Heart left ventricle (tissue), 16 donors: ENCODE results near the gene VDAC1. TPM values are rescaled to one million over a fixed set of nuclear protein-coding genes. Genes with fewer than 3 reads are reported as not detected.

Experiments used
- ATAC-seq, 4 donors: fragments of 200-7000 bp; cut with Tn5 transposase; one replicate each; pipeline ENCODE4 v1.9.1; 2020 to 2022; ENCODE audit warnings: moderate library complexity in 4 of 4, mild to moderate bottlenecking in 3 of 4, moderate number of reproducible peaks in 1 of 4
- DNase-seq, 5 donors: peaks; one replicate each; pipeline ENCODE4 v3.0.0-alpha.2; 2020
- H3K27ac ChIP-seq, 12 donors: fragments of 200-600 bp; sonication (generic) in 4 of 12; one replicate each; pipeline versions ENCODE4 v1.5.0 to v1.8.0; 2016 to 2022; ENCODE audit warnings: mild to moderate bottlenecking in 2 of 12
- H3K27me3 ChIP-seq, 9 donors: fragments of 200-600 bp; sonication (generic) in 2 of 9; one replicate each; pipeline versions ENCODE4 v1.5.1 to v1.8.0; 2016 to 2022; ENCODE audit warnings: mild to moderate bottlenecking in 3 of 9
- H3K36me3 ChIP-seq, 9 donors: fragments of 200-600 bp; sonication (generic) in 2 of 9; one replicate each; pipeline versions ENCODE4 v1.5.0 to v1.8.0; 2018 to 2022; ENCODE audit warnings: mild to moderate bottlenecking in 2 of 9
- H3K4me1 ChIP-seq, 12 donors: fragments of 200-600 bp; sonication (generic) in 4 of 12; one replicate each; pipeline versions ENCODE4 v1.5.0 to v1.8.0; 2016 to 2022; ENCODE audit warnings: mild to moderate bottlenecking in 3 of 12
- H3K4me3 ChIP-seq, 12 donors: fragments of 200-600 bp; sonication (generic) in 4 of 12; one replicate each; pipeline versions ENCODE4 v1.5.0 to v1.8.0; 2017 to 2022; ENCODE audit warnings: mild to moderate bottlenecking in 9 of 12, moderate library complexity in 4 of 12
- H3K9me3 ChIP-seq, 12 donors: fragments of 200-600 bp; sonication (generic) in 4 of 12; one replicate each; pipeline versions ENCODE4 v1.5.0 to v1.8.0; 2016 to 2022; ENCODE audit warnings: mild to moderate bottlenecking in 1 of 12
- CTCF ChIP-seq, 12 donors: fragments of 200-600 bp; sonication (generic) in 4 of 12; IDR thresholded peaks; one replicate each; pipeline versions ENCODE4 v1.5.0 to v1.8.0; 2018 to 2022; ENCODE audit warnings: antibody characterized with exemption in 12 of 12, mild to moderate bottlenecking in 5 of 12
- POLR2A ChIP-seq, 2 donors: fragments of 450-650 bp; IDR thresholded peaks; one replicate each; pipeline ENCODE4 v1.6.1; 2017; ENCODE audit warnings: antibody characterized with exemption in 2 of 2, mild to moderate bottlenecking in 2 of 2, moderate library complexity in 2 of 2
- WGBS, 4 donors: extraction: QIAGEN DNeasy Blood & Tissue Kit in 2 of 4; methylation state at CpG; one replicate each; pipeline versions ENCODE4 v1.1.5 to v1.1.7; 2013 to 2018; 5-methylcytosine and 5-hydroxymethylcytosine counted together
- intact Hi-C, 10 donors: fragments of 100-400 bp; cut with DNase I; formaldehyde crosslinking; loops; one replicate each; pipeline versions ENCODE4 v1.11.1 to v1.14.2; 2022
- polyA plus RNA-seq, 2 donors: library from polyadenylated mRNA; stranded (reverse); fragments of 200-250 nt; gene quantifications; one replicate each; pipeline ENCODE4 v1.2.3, GENCODE V29; 2013
- total RNA-seq, 9 donors: library from RNA; depleted of rRNA in 2 of 9; stranded (reverse); fragments of >200 nt in 2 of 9; fragmentation: NEBNext Ultra II Directional in 3 of 9; extraction: Animal tissue kit (Norgen Biotek cat#: 25700) in 3 of 9; gene quantifications; one replicate each; pipeline versions ENCODE4 v1.1.0 to v1.2.4, GENCODE V29; 2016 to 2023
- donor health status: ischemic (EF 13 %, LVEDD 7.1; RV severe dilation, severe dysfunction).
- donor health status: healthy with polysubstance abuse.
- donor health status: DM: no; HTN: yes; CAD: no.
- donor health status: DM: no; HTN: no; CAD: no.
- donor health status: ischemic (EF 25% LVEDD 6.9; RV normal size, moderate dysfunction).
- donor health status: ischemic (EF 25% LVEDD 5.7; RV mildly dilated, moderate dysfunction).
- donor health status: healthy.
- donor health status: DM: yes; HTN: yes; CAD: no.
- donor health status: ischemic (EF 35%, LVEDD 5.7; RV mildly dilated, moderate dysfunction).
- donor health status: nonischemic (EF 11% LVEDD 7.7; RV severe dilation, severe dysfunction).
- donor health status: DM: yes; HTN: yes; CAD: no.
- donor health status: PGD.
- donor health status: ischemic (EF 29% LVEDD 5.4; RV normal size, mild dysfunction).
- donor health status: nonischemic (EF 23%, LVEDD 6.1; RV moderate dilation, normal function).

The VDAC1 gene
- total and polyA plus RNA-seq, 11 donors = 379 to 596 (median 442) TPM

DNA sequence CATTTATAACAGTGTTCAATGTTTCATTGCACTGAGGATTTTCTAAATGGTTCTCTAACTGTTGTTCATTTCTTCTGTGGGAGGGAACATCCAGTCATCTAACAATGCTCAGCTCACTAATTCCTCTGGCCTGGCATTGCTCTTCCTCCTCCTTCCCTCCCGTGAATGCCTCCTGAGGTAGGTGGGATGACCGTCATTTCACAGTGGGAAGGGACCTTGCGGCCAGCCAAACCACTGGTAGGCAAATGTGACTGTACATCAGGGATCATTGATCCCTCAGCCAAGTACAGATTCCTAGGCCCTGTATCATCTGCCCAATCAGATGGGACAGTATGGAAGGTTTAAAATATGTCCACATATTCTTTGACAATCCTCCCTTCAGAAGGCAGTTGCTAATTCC, 23.7 kb upstream of the VDAC1 start:
- Histone ChIP-seq H3K27me3 (peaks cover 0 to 3% (median 0%) of the 10 kb centered on the region in 9 donors), H3K4me3 (no peak overlapping the region), H3K9me3 (no peaks in the 10 kb centered on the region), H3K27ac (no peak overlapping the region), H3K4me1 (no peaks in the 10 kb centered on the region), H3K36me3 (no peaks in the 10 kb centered on the region)
- DNase-seq (no peak), ATAC-seq (no peak)
- intact Hi-C loops = no loop called here
- TF ChIP-seq POLR2A (IDR thresholded peaks at IDR 0.05) (no peak), CTCF (IDR thresholded peaks at IDR 0.05) (no peak)
- WGBS, 4 donors = 93 to 98% (median 95%) methylated on average over 3 of the region's 3 CpGs

DNA sequence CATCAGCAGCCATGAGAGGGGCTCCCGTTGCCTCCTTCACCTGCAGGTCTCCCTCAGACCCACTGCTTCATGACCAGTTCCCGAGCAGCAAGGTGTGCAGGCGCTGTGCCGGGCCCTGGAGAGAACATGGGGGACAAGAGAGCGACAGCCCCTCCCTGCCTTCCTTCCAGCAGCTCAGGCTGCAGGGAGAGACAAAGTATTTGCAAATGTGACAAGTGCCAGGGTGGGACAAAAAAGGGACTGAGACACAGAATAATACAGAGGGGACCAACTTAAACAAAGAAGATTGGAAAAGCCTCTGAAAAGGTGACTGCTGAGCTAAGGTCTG, 22.5 kb upstream of the VDAC1 start:
- WGBS, 4 donors = 89 to 93% (median 91%) methylated on average over 5 of the region's 5 CpGs

DNA sequence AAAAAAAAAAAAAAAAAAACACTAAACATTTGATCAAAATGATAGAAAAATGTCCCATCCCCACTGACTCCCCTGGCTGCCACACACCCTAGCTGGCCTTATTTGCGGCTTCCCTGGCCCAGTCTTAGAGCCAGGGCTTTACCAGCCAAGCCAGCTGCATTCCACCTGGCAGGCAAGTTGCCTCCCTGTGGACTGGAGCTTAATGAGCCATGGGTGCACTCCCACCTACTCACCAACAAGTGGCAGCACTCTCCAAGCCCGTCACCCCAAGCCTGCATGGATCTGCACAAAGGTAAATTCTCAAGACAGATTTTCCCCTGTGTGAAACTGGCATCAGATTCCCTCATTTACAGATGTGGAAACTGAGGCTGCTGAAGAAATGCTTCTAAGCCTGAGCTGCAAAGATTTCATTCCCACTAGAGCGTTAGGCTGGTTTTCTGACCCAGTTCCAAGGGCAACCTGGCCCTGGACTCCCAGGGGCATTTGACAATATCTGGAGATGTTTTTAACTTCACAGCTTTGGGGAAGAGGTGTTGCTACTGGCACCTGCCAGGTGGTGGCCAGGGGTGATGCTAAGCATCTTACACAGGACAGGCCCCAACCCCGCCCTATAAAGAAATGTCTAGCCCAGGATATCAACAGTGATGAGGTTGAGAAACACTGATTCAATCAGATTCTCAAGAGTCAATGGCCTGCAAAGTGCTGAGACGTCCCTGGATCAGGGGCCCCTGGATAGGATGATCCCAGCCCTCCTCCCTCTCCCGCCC, 21.9 kb upstream of the VDAC1 start:
- H3K36me3 ChIP-seq = no peaks in the 10 kb centered on the region
- intact Hi-C loops = no loop called here
- H3K27ac ChIP-seq = no peak overlapping the region
- H3K4me1 ChIP-seq = peaks cover 0 to 4% (median 0%) of the 10 kb centered on the region in 12 donors
- DNase-seq (peak in 2 of 5 donors; percentile 55 to 62), ATAC-seq (peak in 3 of 4 donors; percentile 45 to 63 (median 55))
- WGBS, 4 donors = 66 to 69% (median 67%) methylated on average over 6 of the region's 6 CpGs
- no peak overlapping the region for H3K4me3 ChIP-seq
- peaks cover 0 to 3% (median 0%) of the 10 kb centered on the region in 9 donors for H3K27me3 ChIP-seq
- no peak for TF ChIP-seq POLR2A (IDR thresholded peaks at IDR 0.05)
- peak; percentile 17 to 51 (median 30) for TF ChIP-seq CTCF (IDR thresholded peaks at IDR 0.05)
- no peaks in the 10 kb centered on the region for H3K9me3 ChIP-seq

More for the DNA sequence above, 22.5 kb upstream of the VDAC1 start:
- ATAC-seq = no peak
- TF ChIP-seq POLR2A (IDR thresholded peaks at IDR 0.05) (no peak), CTCF (IDR thresholded peaks at IDR 0.05) (no peak)
- Histone ChIP-seq H3K9me3 (no peaks in the 10 kb centered on the region), H3K36me3 (no peaks in the 10 kb centered on the region), H3K4me1 (no peaks in the 10 kb centered on the region), H3K4me3 (no peak overlapping the region), H3K27ac (no peak overlapping the region), H3K27me3 (peaks cover 0 to 3% (median 0%) of the 10 kb centered on the region in 9 donors)
- DNase-seq = no peak
- intact Hi-C loops = no loop called here

- ATAC-seq (no peak), DNase-seq (no peak)
- H3K27ac ChIP-seq = no peak overlapping the region
- no peak overlapping the region for H3K4me3 ChIP-seq
- TF ChIP-seq CTCF (IDR thresholded peaks at IDR 0.05) (no peak), POLR2A (IDR thresholded peaks at IDR 0.05) (no peak)
- H3K27me3 ChIP-seq = peaks cover 0 to 3% (median 0%) of the 10 kb centered on the region in 9 donors
- H3K4me1 ChIP-seq = peaks cover 0 to 7% (median 0%) of the 10 kb centered on the region in 12 donors
- no peaks in the 10 kb centered on the region for H3K36me3 ChIP-seq
- intact Hi-C loops = no loop called here
- no peaks in the 10 kb centered on the region for H3K9me3 ChIP-seq
- WGBS, 4 donors = 80 to 91% (median 87%) methylated on average over 5 of the region's 5 CpGs
These were observed 21.0 kb upstream of the VDAC1 start for GRCh38 chr5:134025786-134026185.
